GM21737 (cell line): Measurements from ENCODE around the gene SYTL3.

Experiments used
- ATAC-seq: cut with Tn5 transposase; IDR thresholded peaks from one replicate; pipeline ENCODE4 v1.9.1; 2021; ENCODE audit warnings: mild to moderate bottlenecking, moderate library complexity; ENCODE audit not compliant: unreplicated experiment

Gene SYTL3

DNA sequence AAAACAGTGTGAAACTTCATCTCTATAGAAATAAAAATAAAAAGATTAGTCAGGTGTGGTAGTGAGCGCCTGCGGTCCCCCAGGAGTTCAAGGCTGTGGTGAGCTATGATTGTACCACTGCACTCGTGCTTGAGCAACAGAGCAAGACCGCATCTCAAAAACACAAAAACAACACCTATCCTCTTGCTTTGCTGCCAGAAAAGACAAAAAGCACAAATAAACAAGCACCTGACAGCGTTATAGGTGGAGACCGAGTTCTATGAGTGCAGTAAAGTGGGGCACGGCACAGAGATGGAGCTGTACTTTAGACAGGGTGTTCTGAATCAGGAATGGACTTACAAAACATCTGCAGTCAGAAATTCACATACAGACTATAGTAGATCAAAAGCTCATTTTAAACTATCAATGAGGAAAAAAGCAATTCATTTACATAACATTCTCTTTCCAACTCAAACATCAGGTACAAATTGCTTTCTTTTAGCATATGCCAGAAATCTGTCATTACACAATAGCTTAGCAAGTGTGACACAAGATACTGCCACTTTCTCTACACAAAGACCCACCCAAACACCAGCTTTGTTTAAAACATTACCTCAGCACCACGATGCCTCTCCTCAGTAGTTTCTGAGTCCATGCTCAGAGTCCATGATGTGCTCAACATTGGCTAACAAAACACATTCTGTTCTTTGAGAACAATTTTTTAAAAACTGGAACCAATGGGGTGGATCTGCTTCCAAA lies 159.3 kb downstream of the SYTL3 start:
- ATAC-seq = peak; percentile 58

DNA sequence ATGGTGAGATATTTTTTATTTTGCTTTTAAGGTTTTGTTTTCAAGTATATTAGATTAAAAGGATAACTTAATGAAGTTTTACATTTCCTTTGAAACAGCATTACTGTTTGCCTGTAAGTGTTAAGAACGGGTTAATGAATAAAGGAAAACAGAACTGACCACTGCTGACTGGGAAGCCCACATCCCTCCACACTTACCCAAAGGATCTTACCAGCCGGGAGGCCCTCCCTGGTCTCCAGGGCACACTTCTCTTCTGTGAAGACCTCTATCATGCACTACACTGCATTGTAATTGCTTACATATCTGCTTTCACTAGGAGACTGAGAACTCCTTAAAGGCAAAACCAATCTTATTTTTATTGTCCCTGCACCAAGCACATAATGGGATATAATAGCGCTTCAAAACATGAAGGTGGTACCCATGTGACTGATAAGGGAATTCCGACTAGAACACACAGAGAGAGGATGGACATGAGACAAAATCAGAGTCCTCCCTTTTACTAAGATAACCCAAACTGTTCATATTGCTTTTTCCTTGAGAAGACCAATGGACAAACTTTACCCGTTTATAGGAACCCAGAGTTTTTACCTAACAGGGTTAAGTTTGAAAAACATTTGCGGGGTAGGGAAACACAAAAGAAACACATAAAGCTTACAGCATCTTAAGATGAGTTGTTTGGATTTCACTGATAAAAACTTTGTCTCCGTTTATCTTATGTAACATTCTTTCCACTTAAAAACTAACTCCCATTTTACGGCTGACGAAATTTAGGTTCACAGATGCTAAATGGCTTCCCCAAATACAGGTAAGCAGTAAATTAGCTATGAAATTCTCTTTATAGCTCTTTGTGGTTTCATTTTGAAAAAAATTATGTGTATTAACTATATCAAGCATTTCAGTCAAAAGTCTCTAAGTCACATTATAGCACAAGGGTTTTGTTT lies 160.6 kb downstream of the SYTL3 start:
- no peak for ATAC-seq

DNA sequence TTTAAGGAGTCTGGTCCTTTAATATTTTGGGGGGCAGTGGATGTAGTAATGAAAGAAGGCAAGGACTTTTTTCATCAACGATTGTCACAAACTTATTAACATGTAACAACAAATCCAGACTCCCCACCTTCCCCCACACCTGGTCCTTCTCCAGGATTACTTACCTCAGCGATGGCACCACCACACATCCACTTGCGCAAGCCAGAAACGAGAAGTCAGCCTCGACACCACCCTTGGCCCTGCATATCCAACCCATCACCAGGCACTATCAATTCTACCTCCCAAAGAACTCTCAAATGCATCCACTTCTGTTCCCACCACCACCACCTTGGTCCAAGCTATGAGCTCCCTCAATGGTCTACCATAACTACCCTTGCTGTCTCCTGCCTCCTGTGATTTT lies 162.8 kb downstream of the SYTL3 start:
- ATAC-seq = no peak

DNA sequence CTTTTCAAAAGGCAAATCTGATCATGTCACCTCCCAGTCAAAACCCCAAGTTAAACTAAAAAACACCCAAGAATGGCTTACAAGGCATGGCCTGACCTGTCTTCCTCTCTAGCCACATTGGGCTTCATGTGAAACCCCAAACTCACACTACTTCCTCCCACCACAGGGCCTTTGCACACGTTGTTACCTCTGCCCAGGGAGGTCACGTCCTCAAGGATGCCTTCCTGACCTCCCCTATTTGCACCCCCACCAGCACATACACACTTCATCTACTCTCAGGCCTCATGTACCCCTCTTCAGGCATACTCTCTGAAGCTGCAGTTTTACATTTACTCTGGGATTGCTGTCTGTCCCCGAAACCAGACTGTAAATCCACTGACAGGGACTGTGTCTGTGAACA lies 163.2 kb downstream of the SYTL3 start:
- ATAC-seq = no peak
